ENCODE data around the gene IL17C.

- no peak for TF ChIP-seq CTCF (conservative IDR thresholded peaks at IDR 0.05; ENCODE audit: low read depth, low read length)
- no peak for TF ChIP-seq EZH2 (IDR thresholded peaks at IDR 0.05; ENCODE audit: borderline replicate concordance, low read depth, low read length, poor library complexity, severe bottlenecking)
Observed at GRCh38 chr16:88623858-88624257, 14.5 kb upstream of the IL17C start.

Data from A673 (cell line).